ENCODE measurements around the gene PELO. TPM values are rescaled to one million over a fixed set of nuclear protein-coding genes. Genes with fewer than 3 reads are reported as not detected.

The PELO gene, protein sequence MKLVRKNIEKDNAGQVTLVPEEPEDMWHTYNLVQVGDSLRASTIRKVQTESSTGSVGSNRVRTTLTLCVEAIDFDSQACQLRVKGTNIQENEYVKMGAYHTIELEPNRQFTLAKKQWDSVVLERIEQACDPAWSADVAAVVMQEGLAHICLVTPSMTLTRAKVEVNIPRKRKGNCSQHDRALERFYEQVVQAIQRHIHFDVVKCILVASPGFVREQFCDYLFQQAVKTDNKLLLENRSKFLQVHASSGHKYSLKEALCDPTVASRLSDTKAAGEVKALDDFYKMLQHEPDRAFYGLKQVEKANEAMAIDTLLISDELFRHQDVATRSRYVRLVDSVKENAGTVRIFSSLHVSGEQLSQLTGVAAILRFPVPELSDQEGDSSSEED
- total RNA-seq (15.3 and 15.6 TPM in 2 replicates), polyA plus RNA-seq (14.5 and 16.8 TPM in 2 replicates)

- peak; percentile 45 for TF ChIP-seq CTCF (IDR thresholded peaks at IDR 0.05; ENCODE audit: low read depth, low read length)
- Histone ChIP-seq H3K4me1 (ENCODE audit: low read depth) (no peaks in the 10 kb centered on the region), H3K27me3 (no peaks in the 10 kb centered on the region), H3K27ac (no peak within 1 kb of the TSS), H3K9me3 (ENCODE audit: low read depth) (no peaks in the 10 kb centered on the region), H3K36me3 (no peaks in the 10 kb centered on the region), H3K4me3 (peak within 1 kb of the TSS; percentile 43)
- peak; percentile 81 to 93 for DNase-seq (ENCODE audit: low read depth in 1 of 2, low spot score in 1 of 2)
These were observed at the start of gene PELO, which contains the start of gene ITGA1 for GRCh38 chr5:52787600-52788504. Gene PELO, plus strand, starts transcription at chr5:52787916. Its CDS starts 12,479 bp downstream, at chr5:52800395. Gene ITGA1, plus strand, starts transcription at chr5:52787916. Its CDS starts 438 bp downstream, at chr5:52788354.

DNA sequence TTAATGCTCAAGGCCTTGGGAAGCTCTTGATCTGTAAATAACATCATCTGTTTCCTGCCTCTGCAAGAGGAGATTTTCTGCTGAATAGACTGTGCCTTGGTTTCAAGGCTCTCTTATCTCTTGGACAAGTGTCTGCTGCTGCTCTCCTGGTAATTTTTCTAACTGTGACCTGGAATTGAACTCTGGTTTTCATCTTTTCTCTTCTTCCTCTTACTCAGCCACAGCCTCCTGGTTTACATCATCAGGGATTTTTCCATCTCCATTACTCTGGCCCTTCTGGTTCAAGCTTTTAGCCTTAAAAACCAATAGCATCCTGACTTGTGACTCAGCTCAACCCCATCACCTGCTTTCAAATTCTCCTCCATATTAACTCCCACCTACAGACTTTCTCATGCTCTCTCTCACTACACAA is 49.6 kb upstream of the PELO start:
- TF ChIP-seq CTCF (IDR thresholded peaks at IDR 0.05; ENCODE audit: low read depth, low read length), result no peak
- peaks cover 10% of the 10 kb centered on the region for H3K4me1 ChIP-seq (ENCODE audit: low read depth)
- no peaks in the 10 kb centered on the region for H3K36me3 ChIP-seq
- peak; percentile 32 to 57 for DNase-seq (ENCODE audit: low read depth in 1 of 2, low spot score in 1 of 2)
- H3K4me3 ChIP-seq, result no peak overlapping the region
- H3K27me3 ChIP-seq, result no peaks in the 10 kb centered on the region
- no peaks in the 10 kb centered on the region for H3K9me3 ChIP-seq (ENCODE audit: low read depth)
- peak overlapping the region; percentile 5 for H3K27ac ChIP-seq

DNA sequence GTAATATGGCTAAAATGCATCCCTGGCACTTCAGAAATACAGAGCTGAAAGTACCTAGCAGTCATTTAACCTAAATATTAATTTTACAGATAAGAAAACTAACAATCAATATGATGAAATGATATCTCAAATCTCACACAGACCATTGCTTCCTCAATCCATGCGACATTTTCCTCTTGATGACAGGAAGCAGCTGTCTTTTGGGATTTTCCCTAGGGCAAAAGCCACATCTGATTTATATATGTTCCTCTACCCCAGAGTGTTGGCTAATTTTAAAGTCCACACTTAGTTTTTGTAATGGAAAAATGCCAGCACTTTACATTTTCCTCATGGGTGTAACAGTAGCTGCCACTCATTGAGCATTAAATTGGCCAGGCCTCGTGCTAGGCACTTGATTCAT is 47.7 kb upstream of the PELO start:
- Histone ChIP-seq H3K9me3 (ENCODE audit: low read depth) (no peaks in the 10 kb centered on the region), H3K36me3 (no peaks in the 10 kb centered on the region), H3K27me3 (no peaks in the 10 kb centered on the region), H3K27ac (no peak overlapping the region), H3K4me1 (ENCODE audit: low read depth) (peaks cover 10% of the 10 kb centered on the region), H3K4me3 (no peak overlapping the region)
- no peak for DNase-seq (ENCODE audit: low read depth in 1 of 2, low spot score in 1 of 2)
- no peak for TF ChIP-seq CTCF (IDR thresholded peaks at IDR 0.05; ENCODE audit: low read depth, low read length)

- Histone ChIP-seq H3K36me3 (no peaks in the 10 kb centered on the region), H3K27ac (no peak overlapping the region), H3K4me3 (no peak overlapping the region), H3K27me3 (no peaks in the 10 kb centered on the region), H3K9me3 (ENCODE audit: low read depth) (no peaks in the 10 kb centered on the region), H3K4me1 (ENCODE audit: low read depth) (peaks cover 7% of the 10 kb centered on the region)
- no peak for DNase-seq (ENCODE audit: low read depth in 1 of 2, low spot score in 1 of 2)
- TF ChIP-seq CTCF (IDR thresholded peaks at IDR 0.05; ENCODE audit: low read depth, low read length), result no peak
These were observed 44.7 kb upstream of the PELO start for GRCh38 chr5:52743012-52743411.

- no peaks in the 10 kb centered on the region for H3K27me3 ChIP-seq
- H3K36me3 ChIP-seq, result no peaks in the 10 kb centered on the region
- TF ChIP-seq CTCF (IDR thresholded peaks at IDR 0.05; ENCODE audit: low read depth, low read length), result no peak
- H3K4me3 ChIP-seq, result no peak overlapping the region
- H3K9me3 ChIP-seq (ENCODE audit: low read depth), result no peaks in the 10 kb centered on the region
- no peak for DNase-seq (ENCODE audit: low read depth in 1 of 2, low spot score in 1 of 2)
- H3K27ac ChIP-seq, result no peak overlapping the region
- peaks cover 1% of the 10 kb centered on the region for H3K4me1 ChIP-seq (ENCODE audit: low read depth)
These were observed 44.2 kb upstream of the PELO start for GRCh38 chr5:52743529-52743928.

Data from cardiac muscle cell (in vitro differentiated cells and primary cell).